Amniotic stem cell (primary cell): ENCODE measurements around the gene PRDM16.
A peak's percentile ranks its signal among the peaks of the same experiment; 100 is the strongest.

Source experiments
- DNase-seq: peaks from one replicate; lab custom pipeline; 2025; lab: John Stamatoyannopoulos, UW

The PRDM16 gene

DNA sequence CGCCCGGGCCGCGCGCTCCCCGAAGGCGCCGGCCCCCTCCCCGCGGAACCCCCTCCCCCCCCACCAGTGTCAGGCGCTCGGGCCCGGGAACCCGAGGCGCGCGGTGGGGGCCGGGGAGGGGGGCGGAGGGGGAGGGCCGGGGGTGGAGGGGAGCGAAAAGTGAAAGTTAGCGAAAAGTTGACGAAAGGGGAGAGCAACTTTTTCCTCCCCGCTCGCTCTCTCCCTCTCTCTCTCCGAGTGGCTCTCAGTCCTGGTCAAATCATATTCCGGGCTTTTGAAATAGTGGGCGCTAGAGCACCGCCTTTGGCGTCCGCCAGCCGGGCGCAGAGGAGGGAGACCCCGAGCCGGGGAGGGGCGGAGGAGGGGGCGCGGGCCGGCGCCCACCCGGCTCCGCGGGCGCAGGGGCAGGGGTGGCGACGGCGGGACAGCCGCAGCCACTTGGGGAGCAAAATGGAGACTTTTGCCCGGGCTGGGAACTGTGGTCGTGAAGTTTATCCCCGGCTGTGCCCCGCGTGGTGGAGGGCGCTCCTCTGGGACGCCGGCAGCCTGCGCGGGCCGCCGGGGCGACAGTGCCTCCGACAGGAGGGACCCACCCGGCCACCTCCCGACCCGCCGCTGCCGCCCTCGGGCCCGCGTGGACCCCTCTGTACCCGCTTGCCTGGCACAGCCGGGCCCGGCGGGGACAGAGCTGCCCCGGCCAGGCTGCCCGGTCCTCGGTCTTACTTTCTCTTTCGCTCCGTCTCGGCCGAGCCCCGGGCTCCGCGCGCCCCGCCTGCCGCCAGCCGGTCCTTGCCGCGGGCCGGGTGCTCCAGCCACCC, 697 bp downstream of the PRDM16 start:
- DNase-seq: peak; percentile 43

DNA sequence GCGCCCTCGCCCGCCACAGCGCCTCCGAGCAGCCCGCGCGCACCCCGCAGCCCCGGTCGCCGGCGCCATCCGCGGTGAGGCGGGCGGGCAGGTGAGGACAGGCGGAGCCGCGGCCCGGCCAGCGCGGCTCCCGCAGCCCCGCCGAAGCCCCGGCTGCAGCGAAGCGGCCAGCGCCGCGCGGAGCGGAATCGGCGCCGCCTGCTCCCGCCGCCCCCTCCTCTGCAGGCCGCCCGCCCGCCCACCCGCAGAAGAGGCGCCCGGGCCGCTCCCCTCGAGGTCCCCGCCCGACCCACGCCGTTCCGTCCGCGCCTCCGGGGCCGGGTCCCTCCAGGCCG, 1.3 kb downstream of the PRDM16 start:
- DNase-seq: no peak

DNA sequence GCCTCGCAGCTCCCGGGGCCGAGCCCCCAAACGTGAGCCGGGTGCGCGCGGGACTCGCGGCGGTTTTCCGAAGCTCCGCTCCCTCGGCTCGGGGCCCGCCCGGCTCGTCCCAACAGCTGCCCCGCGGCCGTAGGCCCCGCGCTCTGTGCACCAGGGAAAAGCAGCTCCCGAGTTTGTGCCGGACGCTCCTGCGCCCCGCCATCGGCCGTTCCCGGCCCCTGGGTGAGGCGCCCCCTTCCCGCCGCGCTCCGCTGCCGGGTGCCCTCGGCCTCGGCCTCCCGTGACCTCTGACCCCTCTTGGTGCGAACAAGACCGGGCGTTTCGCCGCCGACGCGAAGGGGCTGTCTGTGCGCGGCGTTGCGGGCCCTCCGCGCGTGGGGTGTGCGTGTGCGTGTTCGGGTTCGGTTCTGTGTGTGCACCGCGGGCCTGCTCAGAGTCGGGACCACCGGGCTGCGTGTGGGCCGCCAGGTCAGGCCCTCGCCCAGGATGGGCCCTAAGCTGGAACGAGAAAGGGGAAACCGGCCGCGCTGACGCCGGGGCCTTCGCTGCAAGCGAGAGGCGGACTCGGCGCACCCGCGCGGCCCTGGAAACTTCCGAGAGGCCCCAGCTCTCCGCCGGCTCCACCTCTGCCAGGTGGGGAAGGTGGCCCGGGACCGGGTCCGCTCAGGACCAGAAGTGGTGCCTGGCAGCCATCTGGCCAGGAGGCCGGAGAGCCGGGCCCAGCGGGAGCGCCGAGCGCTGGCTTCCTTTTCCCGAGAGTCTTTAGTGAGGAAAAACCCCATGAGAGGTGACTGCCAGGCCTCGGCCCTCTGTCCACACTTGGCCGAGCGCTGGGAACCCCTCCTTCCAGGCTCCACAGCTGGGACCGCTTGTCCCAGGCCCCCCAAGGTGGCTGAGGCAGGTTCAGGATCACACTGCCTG, 1.9 kb downstream of the PRDM16 start:
- no peak for DNase-seq

DNA sequence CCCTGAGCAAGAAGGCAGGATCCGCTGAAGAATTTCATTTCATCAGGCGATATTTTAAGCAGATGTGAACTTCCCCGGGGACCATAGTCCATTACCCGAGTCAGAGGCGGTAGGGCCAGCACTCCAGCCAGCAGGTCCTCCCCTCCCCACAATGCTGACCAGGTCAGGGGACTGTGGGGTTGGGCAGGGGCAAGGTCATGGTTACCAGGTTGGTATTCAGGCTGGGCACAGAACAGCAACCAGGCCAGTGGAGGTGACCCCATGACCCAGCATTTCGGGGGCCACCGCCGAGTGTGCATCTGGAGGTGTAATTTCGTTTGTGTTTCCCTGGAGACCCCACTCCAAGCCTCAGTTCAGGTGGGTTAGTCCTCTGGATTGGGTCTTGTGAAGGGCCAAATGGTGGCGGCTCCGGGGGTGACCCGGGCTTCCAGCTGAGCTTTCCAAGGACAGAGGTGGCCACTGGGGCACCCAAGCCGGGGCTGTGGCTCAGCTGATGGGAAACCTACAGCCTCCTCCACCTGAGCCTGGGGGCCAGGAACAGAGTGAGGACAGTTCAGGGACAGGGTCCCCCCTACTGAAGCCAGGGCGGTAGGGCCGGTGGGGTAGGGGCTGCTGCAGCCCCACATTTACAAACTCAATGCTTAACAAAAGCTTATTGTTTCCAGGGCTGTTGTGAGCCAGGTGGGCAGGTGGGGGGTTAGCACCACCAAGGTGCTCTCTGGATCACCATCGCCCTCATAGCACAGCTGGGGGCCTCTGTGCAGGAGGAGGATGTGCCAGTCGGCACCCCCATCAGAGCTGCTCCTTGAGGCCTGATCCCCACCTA, 2.8 kb downstream of the PRDM16 start:
- DNase-seq: no peak

DNA sequence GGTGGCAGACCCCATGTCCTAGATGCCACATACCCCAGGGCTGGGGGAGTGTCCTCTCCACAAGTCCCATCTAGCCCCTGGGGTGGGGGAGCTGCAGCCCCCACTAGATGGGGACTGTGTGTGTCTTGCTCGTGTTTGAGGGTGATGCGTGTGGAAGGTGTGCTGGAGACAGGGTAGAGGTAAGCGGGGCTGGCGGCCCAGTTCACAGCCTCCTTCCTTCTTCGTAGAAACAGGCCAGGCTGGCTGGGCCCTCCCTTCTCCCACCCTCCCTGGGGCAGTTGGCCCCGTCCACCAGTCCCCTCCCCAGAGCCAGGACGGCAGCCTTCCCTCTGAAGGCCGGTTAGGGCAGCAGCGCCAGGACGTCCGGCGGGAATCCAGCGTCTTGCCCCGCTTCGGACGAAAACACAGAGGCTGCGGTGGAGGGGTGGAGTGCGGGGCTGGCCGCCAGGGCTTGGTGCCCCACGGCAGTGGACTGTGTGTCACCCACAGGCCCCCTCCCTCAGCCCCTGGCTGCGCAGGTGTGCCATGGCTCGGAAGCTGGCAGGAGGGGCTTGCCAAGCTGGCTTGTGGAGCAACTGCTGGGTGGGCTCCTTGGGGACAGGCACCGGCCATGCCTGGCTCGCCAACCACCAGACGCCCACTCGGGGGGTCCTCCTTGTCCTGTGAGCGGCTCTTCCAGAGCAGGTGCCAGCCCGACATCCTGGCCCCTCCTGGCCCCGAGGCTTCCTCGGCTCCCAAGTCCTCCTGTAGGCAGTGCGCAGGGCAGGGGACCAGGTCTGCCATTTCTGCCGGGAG, 3.6 kb downstream of the PRDM16 start:
- no peak for DNase-seq

DNA sequence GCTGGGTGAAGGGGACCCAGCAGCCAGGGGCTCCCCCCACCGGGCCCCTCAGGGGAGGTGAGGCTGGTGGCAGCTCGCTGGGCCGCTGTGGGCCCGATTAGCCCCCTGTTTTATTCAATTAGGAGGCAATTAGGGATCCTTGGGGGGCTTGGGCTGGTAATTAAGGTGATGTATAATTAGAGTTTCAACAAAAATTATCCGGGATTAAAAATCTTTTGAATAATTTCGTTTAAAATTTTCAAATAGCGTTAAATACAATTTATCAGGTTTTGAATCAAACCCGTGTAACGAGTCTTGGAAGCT, 4.1 kb downstream of the PRDM16 start:
- no peak for DNase-seq

DNA sequence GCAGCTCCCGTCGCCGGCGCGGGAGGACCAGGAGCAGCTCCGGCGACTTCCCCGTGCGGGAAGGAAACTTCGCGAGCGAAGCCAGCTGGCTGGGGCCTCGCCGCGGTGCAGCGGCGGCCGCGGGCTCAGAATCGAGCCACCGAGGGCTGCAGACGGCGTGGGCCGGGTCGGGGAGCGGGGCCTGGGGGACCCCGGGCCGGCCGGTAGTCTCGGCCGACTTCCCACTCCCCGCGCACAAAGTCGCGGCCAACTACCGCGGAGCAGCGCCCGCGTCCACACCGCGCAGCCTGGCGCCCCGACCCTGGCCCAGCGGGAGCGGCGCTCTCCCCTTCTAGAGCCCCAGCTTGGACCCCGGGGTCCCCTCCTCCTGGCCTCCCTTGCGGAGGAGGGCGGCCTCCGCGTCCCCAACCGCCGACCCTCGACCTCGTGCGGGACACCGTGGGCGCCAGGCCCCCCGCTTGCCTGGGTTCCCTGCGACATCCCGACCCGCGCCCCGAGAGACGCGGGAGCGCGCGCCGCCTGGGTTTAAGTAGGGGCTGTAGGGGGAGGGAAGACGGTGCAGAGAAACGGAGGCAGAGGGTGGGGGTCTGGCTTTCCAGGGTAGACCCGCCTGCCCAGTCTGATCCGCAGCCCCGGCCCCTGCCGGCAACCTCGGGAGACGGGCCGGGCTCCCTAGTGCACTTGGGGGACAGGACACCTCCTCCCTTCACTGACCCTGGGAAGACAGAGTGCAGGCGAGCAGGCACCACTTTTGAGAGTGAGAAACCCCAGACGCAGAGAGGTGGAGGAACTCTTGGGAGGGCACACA, 4.7 kb downstream of the PRDM16 start:
- no peak for DNase-seq

DNA sequence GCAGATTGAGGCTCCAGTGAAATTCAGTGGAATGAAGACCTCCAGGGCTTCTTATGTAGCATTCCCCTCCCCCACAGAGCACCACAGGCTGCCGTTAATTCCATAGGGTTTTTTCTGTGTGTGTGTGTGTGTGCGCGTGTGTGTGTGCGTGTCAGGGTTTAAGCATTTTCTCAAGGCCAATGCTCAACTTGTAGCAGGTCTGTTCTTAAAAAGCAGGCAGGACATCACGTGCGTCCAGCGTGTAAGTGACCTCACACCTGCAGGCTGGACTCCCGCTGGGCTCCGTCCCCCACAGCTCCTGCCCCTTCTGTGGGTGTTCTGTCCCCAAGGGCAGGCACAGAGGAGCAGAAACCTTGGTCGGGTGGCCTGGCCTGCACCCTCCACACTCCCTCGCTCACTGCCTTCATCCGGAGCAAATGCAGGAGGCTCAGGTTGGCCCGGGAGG, 5.3 kb downstream of the PRDM16 start:
- DNase-seq: no peak

DNA sequence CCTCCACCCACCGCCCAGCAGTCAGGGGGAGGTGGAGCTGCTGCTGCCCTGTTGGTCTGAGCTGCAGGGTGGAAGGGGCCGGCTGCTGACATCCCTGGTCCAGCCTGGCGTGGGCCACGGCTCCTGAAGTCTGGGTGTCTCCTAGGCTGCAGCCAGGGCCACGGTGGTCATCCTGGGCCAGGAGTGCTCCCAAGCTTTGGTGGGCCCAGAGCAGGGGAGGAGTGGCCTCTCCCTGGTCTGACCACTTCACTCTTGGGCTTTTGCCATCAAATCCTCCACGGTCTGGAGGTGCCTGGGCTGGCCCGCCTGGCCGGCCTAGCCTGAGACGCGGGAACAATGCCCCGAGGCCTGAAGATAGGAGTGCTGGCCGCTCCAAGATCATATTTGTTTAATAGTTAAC, 5.8 kb downstream of the PRDM16 start:
- no peak for DNase-seq

DNA sequence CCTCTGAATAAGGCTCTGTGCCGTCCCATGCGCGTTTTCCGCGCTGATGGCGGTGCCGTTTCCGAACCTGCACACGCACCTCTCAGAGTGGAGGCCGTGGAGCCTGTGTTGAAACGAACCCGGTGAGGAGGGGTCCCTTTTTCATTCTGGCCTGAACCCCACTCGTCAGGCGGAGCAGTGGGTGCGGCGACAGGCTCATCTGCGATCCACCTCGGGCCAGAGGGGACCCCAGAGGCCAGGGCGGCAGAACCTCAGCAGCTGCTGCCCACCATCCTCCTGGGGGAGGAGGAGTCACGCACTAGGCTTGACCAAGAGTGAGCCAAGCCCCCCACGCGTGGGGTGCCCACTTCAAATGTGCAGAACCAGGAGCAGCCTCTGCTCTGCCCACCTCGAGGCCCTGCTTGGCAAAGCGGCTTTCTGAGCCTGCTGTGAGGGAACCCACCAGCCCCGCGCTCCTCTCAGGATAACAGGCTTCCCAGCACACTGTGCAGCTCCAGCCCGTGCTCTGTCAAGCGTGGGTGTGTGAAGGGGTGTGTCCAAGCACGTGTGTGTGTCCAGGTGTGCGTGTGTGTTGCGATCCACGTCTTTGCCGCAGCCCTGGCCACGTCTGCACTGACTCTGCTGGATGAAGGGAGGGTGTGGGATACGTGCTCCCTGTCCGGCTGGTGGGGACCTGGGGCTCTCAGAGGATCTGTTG, 6.8 kb downstream of the PRDM16 start:
- DNase-seq: no peak

DNA sequence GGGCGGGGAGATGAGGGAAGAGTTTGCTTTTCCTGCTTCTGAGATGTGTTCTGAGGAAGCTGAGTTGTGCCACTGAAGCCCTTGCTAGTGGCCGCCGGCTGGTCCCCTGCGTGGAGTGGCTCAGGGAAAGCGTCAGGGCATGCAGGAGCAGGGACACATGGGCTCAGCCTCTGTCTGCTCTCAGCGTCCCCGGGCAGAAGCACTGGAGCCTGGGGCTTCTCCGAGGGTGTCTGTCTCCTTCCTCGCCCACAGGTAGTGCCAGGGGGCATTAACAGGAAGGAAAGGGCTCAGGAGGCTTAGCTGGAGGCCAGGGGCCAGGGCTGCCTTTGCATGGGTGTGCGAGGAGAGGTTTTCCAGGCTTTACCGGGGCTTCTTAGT, 7.3 kb downstream of the PRDM16 start:
- no peak for DNase-seq

DNA sequence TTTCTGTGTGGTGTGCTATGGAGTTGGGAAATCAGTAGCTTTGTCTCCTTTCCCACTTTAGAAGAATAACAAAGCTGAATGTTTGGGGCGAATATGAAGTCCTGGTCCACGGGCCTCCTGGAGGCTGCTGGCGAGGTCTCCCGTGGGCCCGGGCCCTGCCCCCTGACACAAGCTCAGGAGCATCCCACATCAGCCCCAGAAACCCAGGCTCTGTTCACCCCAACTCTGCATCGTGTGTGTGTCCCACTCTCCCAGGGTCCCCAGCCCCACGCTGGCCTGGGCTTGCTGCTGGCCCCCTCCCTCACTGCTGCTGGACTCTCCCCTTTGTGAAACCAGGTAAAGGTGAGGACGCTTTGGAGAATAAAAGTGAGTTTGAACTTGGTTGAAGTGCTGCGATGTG, 8.1 kb downstream of the PRDM16 start:
- no peak for DNase-seq

DNA sequence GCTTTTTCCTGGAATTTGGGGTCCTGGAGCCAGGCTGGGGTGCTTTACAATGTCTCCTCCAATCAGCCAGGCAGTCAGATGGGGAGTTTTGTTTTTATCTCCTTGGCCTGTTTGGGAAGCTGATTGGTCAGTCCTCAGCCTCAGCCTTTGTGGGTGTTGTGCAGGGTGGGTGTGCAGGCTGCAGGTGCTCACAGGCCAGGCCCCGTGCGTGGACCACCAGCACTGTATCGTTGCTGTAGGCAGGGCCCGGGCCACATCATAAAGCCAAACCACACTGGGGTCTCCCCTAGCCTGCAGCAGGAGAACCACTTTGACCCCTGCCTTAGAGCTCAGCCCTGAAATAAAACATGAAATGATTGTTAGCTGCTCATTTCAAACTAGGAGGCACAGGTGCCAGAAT, 8.6 kb downstream of the PRDM16 start:
- no peak for DNase-seq

DNA sequence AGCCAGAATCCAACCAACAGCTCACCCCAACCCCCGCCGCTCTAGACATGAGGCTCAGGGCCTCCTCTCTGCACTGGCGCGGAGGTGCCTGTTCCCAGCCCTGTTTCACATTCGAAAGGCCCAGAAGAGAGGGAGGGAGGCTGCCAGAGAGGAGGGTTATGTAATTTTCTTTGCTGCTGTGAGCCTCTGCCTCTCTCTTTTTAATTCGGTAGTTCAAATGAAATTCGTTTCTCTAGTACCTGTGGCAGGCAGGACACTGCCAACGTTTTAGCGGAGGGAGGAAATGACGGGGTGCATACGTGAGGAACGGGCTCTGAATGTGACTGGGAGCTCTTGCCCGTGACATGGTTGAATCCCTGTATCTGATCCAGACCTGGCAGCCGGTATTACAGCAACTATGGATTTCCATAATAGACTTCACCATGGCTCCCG, 9.4 kb downstream of the PRDM16 start:
- no peak for DNase-seq

DNA sequence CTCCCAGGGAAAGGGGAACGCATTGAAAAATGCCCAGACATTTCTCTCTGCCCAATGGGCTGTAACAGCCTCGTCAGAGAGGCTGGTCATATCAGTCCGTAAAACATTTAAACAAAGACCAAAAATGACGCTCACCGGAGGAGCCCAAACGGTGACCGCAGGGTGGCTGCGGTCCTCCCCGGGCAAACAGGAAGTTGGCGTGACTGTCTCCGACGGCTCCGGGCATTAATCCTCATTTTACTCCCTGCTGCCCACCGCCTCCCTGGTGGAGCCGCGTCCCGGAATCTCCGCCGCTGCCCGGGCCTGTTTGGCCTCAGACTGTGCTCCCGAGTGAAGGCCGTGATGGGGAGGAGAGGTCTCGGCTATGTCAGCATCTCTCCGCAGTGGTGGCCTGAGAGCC, 9.9 kb downstream of the PRDM16 start:
- DNase-seq: no peak

DNA sequence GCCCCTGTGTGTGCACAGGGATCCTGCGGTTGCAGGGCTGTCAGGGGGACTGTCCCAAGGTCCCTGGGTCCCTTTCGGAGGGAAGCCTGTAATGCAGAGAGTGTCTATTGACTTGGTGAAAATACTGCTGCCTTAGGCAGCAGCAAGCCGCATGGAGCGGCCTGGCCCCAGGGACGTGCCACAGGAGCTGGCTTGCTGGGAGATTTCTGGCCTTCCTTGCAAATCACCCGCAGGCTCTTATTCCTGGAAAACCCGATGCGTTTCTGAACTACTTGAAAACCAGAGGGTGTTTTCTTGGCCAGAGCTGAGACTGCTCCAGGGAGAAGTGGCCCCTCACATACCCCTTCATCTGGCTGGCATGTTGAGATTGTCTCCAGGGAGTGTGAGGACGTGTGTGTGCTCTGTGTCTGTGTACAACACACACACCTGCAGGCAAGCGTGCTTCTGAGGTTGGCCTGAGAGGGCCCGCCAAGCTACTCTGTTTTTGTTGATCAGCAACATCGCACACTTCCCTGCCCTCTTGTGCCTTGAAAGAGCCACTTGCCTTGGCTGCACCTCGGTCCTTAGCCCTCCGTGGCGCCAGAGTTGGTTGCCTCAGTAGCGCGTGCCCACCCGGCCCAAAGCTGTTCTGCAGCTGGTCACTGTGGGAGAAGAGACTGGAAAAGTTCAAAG, 10.5 kb downstream of the PRDM16 start:
- DNase-seq: no peak

DNA sequence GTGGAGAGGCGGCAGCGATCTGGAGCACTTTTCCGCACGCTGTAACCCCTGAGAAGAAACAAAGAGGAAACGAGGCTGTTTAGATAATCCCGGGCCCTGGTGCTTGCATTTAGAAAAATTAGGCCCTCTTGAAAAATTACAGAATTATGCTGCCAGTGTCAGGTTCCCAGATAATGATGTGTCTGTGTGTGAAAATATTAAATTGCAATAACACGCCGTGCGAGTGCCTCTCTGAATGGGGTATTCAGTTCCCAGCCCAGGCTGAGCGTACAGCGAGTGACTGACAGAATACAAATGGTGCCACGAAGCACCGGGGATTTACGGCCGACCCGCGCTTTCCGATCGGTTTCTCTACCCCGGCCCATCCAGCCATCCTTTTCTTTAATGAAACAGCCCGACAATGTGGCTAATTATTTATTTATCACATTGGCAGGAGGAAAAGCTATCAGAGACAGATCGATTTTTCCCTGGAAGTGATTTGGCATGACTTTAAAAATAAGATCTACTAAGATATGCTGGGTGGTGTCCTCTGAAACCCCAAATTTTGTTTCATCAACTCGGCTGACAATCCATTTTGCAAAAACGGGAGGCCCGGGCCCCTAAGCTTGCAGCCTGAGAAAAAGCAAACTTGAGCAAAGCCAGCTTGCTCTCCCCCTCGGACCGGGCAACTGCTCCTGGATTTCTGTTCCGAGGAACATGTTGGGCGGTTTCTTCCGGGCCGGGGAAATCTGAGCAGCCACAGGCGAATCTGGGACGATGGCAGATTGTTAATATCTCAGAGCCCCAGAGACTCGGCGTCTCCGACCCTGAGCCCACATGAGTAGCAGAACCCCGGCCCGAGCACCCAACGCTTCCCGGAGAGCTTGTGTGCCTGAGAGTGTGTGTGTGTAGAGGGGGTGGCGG, 11.3 kb downstream of the PRDM16 start:
- no peak for DNase-seq

DNA sequence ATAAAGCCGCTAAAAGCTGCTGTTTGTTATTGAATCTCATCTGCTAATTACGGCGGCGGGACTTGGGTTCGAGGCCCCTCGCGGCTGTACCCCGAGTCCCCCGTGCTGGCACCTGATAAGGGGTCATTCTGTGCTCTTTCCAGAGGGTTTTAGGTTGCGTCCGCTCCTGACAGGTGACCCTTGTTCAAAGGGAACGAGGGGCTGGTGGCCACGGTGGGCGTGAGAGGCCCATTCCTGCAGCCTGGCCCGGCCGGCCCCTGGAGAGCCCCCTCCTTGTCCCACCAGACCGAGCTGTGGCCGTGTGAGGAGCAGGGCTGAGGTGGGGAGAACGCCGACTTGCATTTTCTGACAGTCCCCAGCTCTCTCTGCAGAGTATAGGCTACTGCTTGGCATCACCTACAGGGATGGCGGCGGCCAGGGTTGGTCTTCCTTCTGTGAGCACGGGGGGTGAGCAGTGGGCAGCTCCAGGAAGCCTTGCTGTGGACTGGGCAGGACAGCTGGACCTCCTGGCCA, 12.2 kb downstream of the PRDM16 start:
- DNase-seq: no peak
